MM.1S (cell line): ENCODE results near the gene FHIT.

Source experiments
- CTCF ChIP-seq: fragments of 300-600 bp; sonication (generic); IDR thresholded peaks from 2 replicates; pipeline ENCODE4 v1.5.1; 2016; ENCODE audit warnings: antibody characterized with exemption, low read length, mixed read lengths
- EZH2 ChIP-seq: fragments of 300-600 bp; sonication (generic); optimal IDR thresholded peaks from 2 replicates; pipeline ENCODE3; 2017; ENCODE audit warnings: low read depth, mild to moderate bottlenecking, antibody characterized with exemption, low read length, mixed read lengths
- EZH2phosphoT487 ChIP-seq: fragments of 300-600 bp; sonication (generic); IDR thresholded peaks from 2 replicates; pipeline ENCODE4 v1.6.1; 2018; ENCODE audit warnings: antibody characterized with exemption, low read length

GRCh38 chr3:60366486-60366885 is 884.8 kb downstream of the FHIT start:
- TF ChIP-seq CTCF (no peak), EZH2 (no peak), EZH2phosphoT487 (no peak)
